GM12878 (cell line): ENCODE measurements around the gene USP35. TPM values are rescaled to one million over a fixed set of nuclear protein-coding genes. Genes with fewer than 3 reads are reported as not detected.

Experiments used
- ATAC-seq: fragments of 200-7000 bp; cut with Tn5 transposase; 3 replicates; pipeline ENCODE4 v1.9.1; 2020; ENCODE audit warnings: mild to moderate bottlenecking, moderate library complexity
- BruUV-seq: library from RNA; stranded (reverse); fragments of 400-500 nt; replicated peaks from 2 replicates; lab custom pipeline; 2021; lab: Mats Ljungman, UMichigan
- CTCF ChIA-PET: fragments of 300-600 bp; sonication (Branson Sonifier 250); formaldehyde crosslinking; extraction: SDS; loops from one replicate; lab custom pipeline; 2021; ENCODE audit warnings: inconsistent platforms; lab: Yijun Ruan, JAX
- POLR2A ChIA-PET: fragments of 350-600 bp; formaldehyde crosslinking; extraction: SDS; loops from one replicate; lab custom pipeline; 2021; ENCODE audit warnings: inconsistent platforms; lab: Charles Lee
- RAD21 ChIA-PET: fragments of 300-600 bp; sonication (Branson Sonifier 250); formaldehyde crosslinking; loops from one replicate; lab custom pipeline; 2023; ENCODE audit warnings: antibody characterized with exemption; ENCODE audit not compliant: unreplicated experiment; lab: Charles Lee
- SMC1A ChIA-PET: fragments of 300-600 bp; sonication (Branson Sonifier 250); formaldehyde crosslinking; loops from one replicate; lab custom pipeline; 2023; ENCODE audit not compliant: unreplicated experiment, uncharacterized antibody; lab: Charles Lee
- DNase-seq: peaks from one replicate; pipeline ENCODE4 v3.0.0-alpha.2; 2011; ENCODE audit warnings: low read depth, low spot score
- FAIRE-seq: peaks from 3 replicates; lab custom pipeline; 2011; peaks lifted over from hg19 to GRCh38; lab: Jason Lieb, UNC
- H2AFZ ChIP-seq: 2 replicates; pipeline ENCODE4 v1.6.0; 2011; ENCODE audit warnings: low read depth, low read length, control low read depth; ENCODE audit not compliant: control insufficient read depth
- H3K27ac ChIP-seq: 2 replicates; pipeline ENCODE4 v1.5.1; 2011; ENCODE audit warnings: control low read depth; ENCODE audit not compliant: control insufficient read depth, insufficient read depth
- H3K27me3 ChIP-seq, 2 experiments: replicated peaks in 1 of 2; 2 replicates each; pipeline versions ENCODE4 v1.6.0 to v1.6.1; 2011; ENCODE audit warnings: low read length in 1 of 2; ENCODE audit not compliant: control insufficient read depth in 2 of 2, insufficient read depth in 2 of 2
- H3K36me3 ChIP-seq, 2 experiments: 2 replicates each; pipeline ENCODE4 v1.5.1; 2011; ENCODE audit warnings: low read length in 1 of 2; ENCODE audit not compliant: control insufficient read depth in 2 of 2, insufficient read depth in 2 of 2
- H3K4me1 ChIP-seq: 2 replicates; pipeline ENCODE4 v1.6.1; 2011; ENCODE audit warnings: mild to moderate bottlenecking, low read length, moderate library complexity, mixed read lengths; ENCODE audit not compliant: control insufficient read depth, insufficient read depth
- H3K4me2 ChIP-seq: 2 replicates; pipeline ENCODE4 v1.6.0; 2011; ENCODE audit warnings: control low read depth; ENCODE audit not compliant: control insufficient read depth, insufficient read depth
- H3K4me3 ChIP-seq: fragments of 200-600 bp; sonication (generic); 2 replicates; pipeline ENCODE4 v1.5.1; 2016
- H3K79me2 ChIP-seq: 2 replicates; pipeline ENCODE4 v1.6.0; 2011; ENCODE audit warnings: low read length; ENCODE audit not compliant: control insufficient read depth, insufficient read depth
- H3K9ac ChIP-seq: 2 replicates; pipeline ENCODE4 v1.8.0; 2011; ENCODE audit warnings: low read length, control low read depth, mixed read lengths; ENCODE audit not compliant: control insufficient read depth, insufficient read depth
- H3K9me3 ChIP-seq: replicated peaks from 3 replicates; pipeline ENCODE4 v1.5.1; 2011; ENCODE audit warnings: mild to moderate bottlenecking, low read length; ENCODE audit not compliant: control insufficient read depth, insufficient read depth
- H4K20me1 ChIP-seq: 2 replicates; pipeline ENCODE4 v1.6.0; 2011; ENCODE audit not compliant: control insufficient read depth, insufficient read depth
- BRCA1 ChIP-seq: IDR thresholded peaks from 2 replicates; pipeline ENCODE4 v1.6.1; 2011; ENCODE audit warnings: low read depth, low read length, improper control_type of control experiment
- ETV6 ChIP-seq, 2 experiments: fragments of 450-650 bp in 1 of 2; IDR thresholded peaks in 1 of 2; conservative IDR thresholded peaks in 1 of 2; 2 replicates each; pipeline ENCODE4 v1.6.1; 2014; ENCODE audit warnings: antibody characterized with exemption in 1 of 2, borderline replicate concordance in 1 of 2, low read depth in 1 of 2, mild to moderate bottlenecking in 1 of 2, moderate library complexity in 1 of 2
- FOXK2 ChIP-seq: fragments of 450-650 bp; IDR thresholded peaks from 2 replicates; pipeline ENCODE4 v1.6.1; 2017; ENCODE audit warnings: mild to moderate bottlenecking, moderate library complexity
- HDAC6 ChIP-seq: fragments of 200-600 bp; sonication (generic); IDR thresholded peaks from one replicate; pipeline ENCODE4 v1.8.0; 2017; ENCODE audit warnings: antibody characterized with exemption; ENCODE audit not compliant: unreplicated experiment
- POLR2AphosphoS5 ChIP-seq: IDR thresholded peaks from 2 replicates; pipeline ENCODE4 v1.6.1; 2011; ENCODE audit warnings: mild to moderate bottlenecking, low read length, inconsistent platforms
- POU2F2 ChIP-seq: IDR thresholded peaks from 3 replicates; pipeline ENCODE4 v1.6.1; 2011; ENCODE audit warnings: low read depth, mild to moderate bottlenecking, low read length, borderline replicate concordance
- SPI1 ChIP-seq: IDR thresholded peaks from 2 replicates; pipeline ENCODE4 v1.6.1; 2011; ENCODE audit warnings: low read depth, mild to moderate bottlenecking, low read length, moderate library complexity, borderline replicate concordance; ENCODE audit not compliant: insufficient read depth
- TARDBP ChIP-seq: IDR thresholded peaks from 2 replicates; pipeline ENCODE4 v1.6.1; 2016; ENCODE audit warnings: borderline replicate concordance
- TBL1XR1 ChIP-seq: IDR thresholded peaks from 2 replicates; pipeline ENCODE4 v1.6.1; 2012; ENCODE audit warnings: low read depth, low read length, improper control_type of control experiment
- YBX1 ChIP-seq: fragments of 450-650 bp; IDR thresholded peaks from 2 replicates; pipeline ENCODE4 v1.6.1; 2016; ENCODE audit warnings: antibody characterized with exemption
- YY1 ChIP-seq: IDR thresholded peaks from 2 replicates; pipeline ENCODE4 v1.6.1; 2011; ENCODE audit warnings: low read depth, mild to moderate bottlenecking, low read length
- ZBTB40 ChIP-seq: fragments of 450-650 bp; IDR thresholded peaks from 2 replicates; pipeline ENCODE4 v1.6.1; 2016; ENCODE audit warnings: mild to moderate bottlenecking, moderate library complexity, borderline replicate concordance
- ZNF274 ChIP-seq: IDR thresholded peaks from one replicate; pipeline ENCODE4 v1.8.0; 2011; ENCODE audit not compliant: insufficient read length, insufficient read depth
- WGBS: methylation state at CpG from one replicate; pipeline ENCODE4 v1.1.6; 2016; ENCODE audit warnings: low lambda C conversion rate; ENCODE audit not compliant: insufficient replicate concordance, insufficient coverage; ENCODE audit errors: missing lambda C conversion rate; 5-methylcytosine and 5-hydroxymethylcytosine counted together
- in situ Hi-C: fragments of 300-500 bp; cut with MboI; formaldehyde crosslinking; loops from 9 replicates; pipeline ENCODE4 v1.14.3; 2018; ENCODE audit warnings: mixed read lengths
- intact Hi-C: fragments of 100-400 bp; cut with micrococcal nuclease; formaldehyde crosslinking; loops from one replicate; pipeline ENCODE4 v1.14.2; 2022; ENCODE audit not compliant: unreplicated experiment
- polyA plus RNA-seq, 11 experiments: library from polyadenylated mRNA; depleted of rRNA in 4 of 11; unstranded in 6 of 11; stranded (reverse) in 5 of 11; fragments of >200 nt; fragmentation: Nextera tagmentation in 4 of 11; fragmentation: Illumina TruSeq in 1 of 11; extraction: Ambion mirVana in 4 of 11; extraction: Trizol in 1 of 11; gene quantifications; 1 replicate in 1 of 11; 2 replicates in 10 of 11; pipeline versions ENCODE4 v1.2.1 to v1.2.3, GENCODE V29; 2011 to 2016; ENCODE audit warnings: inconsistent platforms in 2 of 11, missing spikeins in 2 of 11, low read depth in 1 of 11
- total RNA-seq, 4 experiments: library from RNA; depleted of rRNA in 3 of 4; stranded (reverse); fragments of >200 nt in 3 of 4; fragmentation: Illumina TruSeq in 1 of 4; extraction: Trizol in 1 of 4; gene quantifications; 2 replicates each; pipeline versions ENCODE4 v1.2.1 to v1.2.3, GENCODE V29; 2013 to 2021
- TF ChIP-seq, protein P1 (sequence below): fragments of 450-650 bp; IDR thresholded peaks from 2 replicates; pipeline ENCODE4 v1.6.1; 2017; ENCODE audit warnings: mild to moderate bottlenecking, low read depth, inconsistent platforms; ENCODE audit not compliant: poor library complexity, severe bottlenecking

USP35 gene
- total and polyA plus RNA-seq, 10 of the 15 experiments (the other 5 are each of a cell fraction or from before 2014, with no cell fraction given), result 0.13 to 6.4 (median 3.1) TPM; not detected in 1

DNA sequence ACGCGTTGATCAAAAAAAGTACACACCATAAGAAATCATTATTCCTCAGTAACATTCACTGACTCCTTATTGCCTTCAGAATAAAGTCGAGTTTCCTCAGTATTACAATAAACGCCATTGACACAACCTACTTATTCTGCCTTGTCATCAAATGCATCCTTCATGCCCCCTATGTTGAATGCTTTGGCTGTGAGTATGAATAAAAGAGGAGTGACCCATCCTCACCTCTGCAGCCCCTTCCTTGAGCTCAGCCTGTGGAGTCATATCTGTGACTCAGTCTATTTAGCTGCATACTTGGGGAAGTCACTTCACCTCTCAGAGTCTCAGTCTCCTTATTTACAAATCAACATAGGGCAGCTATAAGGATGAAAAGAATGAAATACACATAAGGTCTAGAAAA is 65.1 kb downstream of the USP35 start:
- SMC1A ChIA-PET, result no interaction called here
- 83% methylated on average over 4 of the region's 4 CpGs for WGBS
- H3K9me3 ChIP-seq, result no peaks in the 10 kb centered on the region
- H3K4me1 ChIP-seq, result no peaks in the 10 kb centered on the region
- H3K4me2 ChIP-seq, result no peak overlapping the region
- H3K9ac ChIP-seq, result no peak overlapping the region
- no peak overlapping the region for H2AFZ ChIP-seq
- no peaks in the 10 kb centered on the region for H4K20me1 ChIP-seq
- no TSS peak for BruUV-seq
- in situ Hi-C loops, result no loop called here
- TF ChIP-seq HDAC6, result no peak
- no peak for TF ChIP-seq POU2F2
- no peak for TF ChIP-seq FOXK2
- no peak for TF ChIP-seq TARDBP
- no peak for TF ChIP-seq TBL1XR1
- TF ChIP-seq BRCA1, result no peak
- no peak for TF ChIP-seq ETV6 (conservative IDR thresholded peaks at IDR 0.05 in 1 of 2, IDR thresholded peaks at IDR 0.05 in 1 of 2; ENCODE audit: borderline replicate concordance in 1 of 2, low read depth in 1 of 2)
- TF ChIP-seq, protein P1, sequence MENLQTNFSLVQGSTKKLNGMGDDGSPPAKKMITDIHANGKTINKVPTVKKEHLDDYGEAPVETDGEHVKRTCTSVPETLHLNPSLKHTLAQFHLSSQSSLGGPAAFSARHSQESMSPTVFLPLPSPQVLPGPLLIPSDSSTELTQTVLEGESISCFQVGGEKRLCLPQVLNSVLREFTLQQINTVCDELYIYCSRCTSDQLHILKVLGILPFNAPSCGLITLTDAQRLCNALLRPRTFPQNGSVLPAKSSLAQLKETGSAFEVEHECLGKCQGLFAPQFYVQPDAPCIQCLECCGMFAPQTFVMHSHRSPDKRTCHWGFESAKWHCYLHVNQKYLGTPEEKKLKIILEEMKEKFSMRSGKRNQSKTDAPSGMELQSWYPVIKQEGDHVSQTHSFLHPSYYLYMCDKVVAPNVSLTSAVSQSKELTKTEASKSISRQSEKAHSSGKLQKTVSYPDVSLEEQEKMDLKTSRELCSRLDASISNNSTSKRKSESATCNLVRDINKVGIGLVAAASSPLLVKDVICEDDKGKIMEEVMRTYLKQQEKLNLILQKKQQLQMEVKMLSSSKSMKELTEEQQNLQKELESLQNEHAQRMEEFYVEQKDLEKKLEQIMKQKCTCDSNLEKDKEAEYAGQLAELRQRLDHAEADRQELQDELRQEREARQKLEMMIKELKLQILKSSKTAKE, result no peak
- TF ChIP-seq SPI1, result no peak
- no peak for TF ChIP-seq YY1
- no peak for TF ChIP-seq YBX1
- no peak for TF ChIP-seq ZNF274
- no peak for TF ChIP-seq POLR2AphosphoS5
- no peak for TF ChIP-seq ZBTB40
- TF ChIP-seq, all 136 proteins: peak for 0
- Histone ChIP-seq H3K79me2 (no peaks in the 10 kb centered on the region), H3K27ac (no peak overlapping the region), H3K4me3 (no peak overlapping the region), H3K36me3 (no peaks in the 10 kb centered on the region), H3K27me3 (no peaks in the 10 kb centered on the region)
- ATAC-seq (no peak), DNase-seq (no peak), FAIRE-seq (no peak)
- CTCF ChIA-PET, result interaction anchor here (2.2 kb wide), 1 partner anchor 26 kb away, joined by 10 read pairs; no protein-coding TSS in a partner anchor
- POLR2A ChIA-PET, result no interaction called here
- RAD21 ChIA-PET, result no interaction called here
- intact Hi-C loops, result no loop called here
